Ureter (tissue), 1 donor: Measurements from ENCODE around the gene ELAVL3. TPM values are rescaled to one million over a fixed set of nuclear protein-coding genes. Genes with fewer than 3 reads are reported as not detected.
"Not testable (repeated sequence)": the region's sequence is repeated elsewhere in the genome, so short reads cannot be mapped to it uniquely, and the experiment has no call there.

ENCODE experiments used
- DNase-seq: peaks from one replicate; pipeline ENCODE4 v3.0.0-alpha.2; 2020; ENCODE audit warnings: low spot score
- total RNA-seq: library from RNA; stranded (reverse); gene quantifications from one replicate; pipeline ENCODE4 v1.2.4, GENCODE V29; 2023
- donor health status: DM: yes; HTN: yes; CAD: no.

Gene ELAVL3
- total RNA-seq, 1 donor from 2014 or later: not detected

DNA sequence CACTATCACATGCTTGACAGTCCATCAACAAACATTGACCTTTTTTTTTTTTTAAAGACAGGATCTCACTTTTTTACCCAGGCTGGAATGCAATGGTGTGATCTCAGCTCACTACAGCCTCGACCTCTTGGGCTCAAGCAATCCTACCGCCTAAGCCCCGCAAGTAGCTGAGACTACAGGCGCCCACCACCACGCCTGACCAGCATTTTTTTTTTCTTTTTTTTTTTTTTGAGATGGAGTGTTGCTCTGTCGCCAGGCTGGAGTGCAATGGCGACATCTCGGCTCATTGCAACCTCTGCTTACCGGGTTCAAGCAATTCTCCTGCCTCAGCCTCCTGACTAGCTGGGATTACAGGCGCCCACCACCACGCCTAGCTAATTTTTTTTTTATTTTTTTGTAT is 21.9 kb downstream of the ELAVL3 start:
- not testable (repeated sequence) for DNase-seq

DNA sequence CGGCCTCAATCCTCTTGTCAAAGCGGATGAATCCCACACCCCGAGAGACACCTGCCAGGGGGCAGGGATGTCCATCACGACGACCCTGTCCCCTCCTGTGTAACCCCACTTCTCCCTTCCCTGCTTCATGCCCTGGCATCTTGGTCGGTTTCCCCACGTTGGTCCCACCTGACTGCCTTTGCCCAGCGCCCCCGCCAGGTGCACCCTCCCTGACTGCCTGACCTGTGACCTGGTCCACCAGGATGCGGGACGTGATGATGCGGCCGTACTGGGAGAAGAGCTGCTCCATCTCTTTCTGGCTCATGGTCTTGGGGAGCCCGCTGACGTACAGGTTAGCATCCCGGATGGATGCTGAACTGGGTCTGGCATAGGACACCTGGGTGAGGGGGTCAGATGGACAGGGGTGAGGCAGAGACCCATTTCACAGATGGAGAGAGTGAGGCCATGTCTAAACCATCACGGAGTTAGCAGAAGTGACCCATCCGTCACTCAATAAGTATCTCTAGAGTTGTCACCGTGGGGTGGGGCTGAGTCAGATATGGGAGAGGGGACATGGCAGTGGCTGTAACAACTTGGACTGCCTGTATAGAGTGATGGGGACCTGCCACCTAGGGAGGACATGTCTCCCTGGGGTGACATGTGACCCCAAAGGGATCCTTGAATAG is 22.5 kb downstream of the ELAVL3 start:
- DNase-seq: no peak

DNA sequence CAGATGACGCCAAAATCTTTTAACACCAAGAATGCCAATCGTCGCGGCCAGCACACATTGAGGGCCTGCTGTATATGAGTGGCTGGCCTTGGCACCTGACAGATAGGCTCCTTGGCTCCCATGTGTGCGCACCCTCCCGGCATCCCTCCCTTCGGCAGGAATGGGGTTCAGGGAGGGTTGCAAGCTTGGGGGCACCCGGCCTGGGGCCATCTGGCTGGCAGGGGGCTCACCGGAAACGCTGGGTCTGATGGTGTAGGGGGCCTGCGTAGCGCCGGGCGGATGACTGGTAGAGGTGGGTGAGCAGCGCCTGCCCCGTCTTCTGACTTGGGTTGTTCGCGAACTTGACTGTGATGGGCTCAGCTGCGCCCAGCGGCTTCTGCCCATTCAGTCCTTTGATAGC is 23.0 kb downstream of the ELAVL3 start:
- no peak for DNase-seq

DNA sequence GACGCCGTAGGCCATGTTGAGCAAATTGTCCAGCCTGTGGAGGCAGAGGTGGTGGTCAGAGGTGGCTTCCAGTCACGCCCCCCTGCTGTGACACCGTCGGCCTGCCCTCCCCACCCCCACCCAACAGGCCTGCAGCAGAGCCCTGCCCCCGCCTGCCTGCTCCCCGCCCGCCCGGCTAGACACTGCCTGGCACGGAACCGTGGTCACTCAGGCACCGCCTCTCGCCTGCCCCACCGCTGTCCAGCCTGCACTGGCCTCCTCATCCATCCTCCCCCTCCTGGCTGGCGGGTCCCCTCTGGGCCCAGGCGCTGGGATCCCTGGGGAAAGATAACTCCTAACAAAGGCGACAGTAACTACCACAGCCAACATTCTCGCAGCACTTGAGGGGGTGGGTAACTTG is 23.7 kb downstream of the ELAVL3 start:
- DNase-seq: no peak

DNA sequence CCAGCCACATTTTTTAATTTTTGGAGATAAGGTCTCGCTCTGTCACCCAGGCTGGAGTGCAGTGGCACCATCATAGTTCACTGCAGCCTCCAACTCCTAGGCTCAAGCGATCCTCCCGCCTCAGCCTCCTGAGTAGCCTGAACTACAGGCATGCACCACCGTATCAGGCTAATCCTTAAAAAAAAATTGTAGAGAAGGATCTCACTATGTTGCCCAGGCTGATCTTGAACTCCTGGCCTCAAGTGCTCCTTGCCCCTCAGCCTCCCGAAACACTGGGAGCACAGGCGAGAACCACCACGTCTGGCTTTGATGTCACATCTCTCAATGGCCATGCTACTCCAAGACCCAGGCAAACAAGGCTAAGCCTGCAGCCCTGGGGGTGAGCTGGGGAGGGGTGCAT is 24.2 kb downstream of the ELAVL3 start:
- no peak for DNase-seq

DNA sequence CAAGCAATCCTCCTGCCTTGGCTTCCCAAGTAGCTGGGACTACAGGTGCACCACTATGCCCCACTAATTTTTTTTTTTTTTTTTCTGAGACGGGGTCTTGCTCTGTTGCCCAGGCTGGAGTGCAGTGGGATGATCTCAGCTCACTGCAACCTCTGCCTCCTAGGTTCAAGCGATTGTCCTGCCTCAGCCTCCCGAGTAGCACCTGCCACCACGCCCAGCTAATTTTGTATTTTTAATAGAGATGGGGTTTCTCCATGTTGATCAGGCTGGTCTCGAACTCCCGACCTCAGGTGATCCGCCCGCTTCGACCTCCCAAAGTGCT is 25.7 kb downstream of the ELAVL3 start:
- not testable (repeated sequence) for DNase-seq

DNA sequence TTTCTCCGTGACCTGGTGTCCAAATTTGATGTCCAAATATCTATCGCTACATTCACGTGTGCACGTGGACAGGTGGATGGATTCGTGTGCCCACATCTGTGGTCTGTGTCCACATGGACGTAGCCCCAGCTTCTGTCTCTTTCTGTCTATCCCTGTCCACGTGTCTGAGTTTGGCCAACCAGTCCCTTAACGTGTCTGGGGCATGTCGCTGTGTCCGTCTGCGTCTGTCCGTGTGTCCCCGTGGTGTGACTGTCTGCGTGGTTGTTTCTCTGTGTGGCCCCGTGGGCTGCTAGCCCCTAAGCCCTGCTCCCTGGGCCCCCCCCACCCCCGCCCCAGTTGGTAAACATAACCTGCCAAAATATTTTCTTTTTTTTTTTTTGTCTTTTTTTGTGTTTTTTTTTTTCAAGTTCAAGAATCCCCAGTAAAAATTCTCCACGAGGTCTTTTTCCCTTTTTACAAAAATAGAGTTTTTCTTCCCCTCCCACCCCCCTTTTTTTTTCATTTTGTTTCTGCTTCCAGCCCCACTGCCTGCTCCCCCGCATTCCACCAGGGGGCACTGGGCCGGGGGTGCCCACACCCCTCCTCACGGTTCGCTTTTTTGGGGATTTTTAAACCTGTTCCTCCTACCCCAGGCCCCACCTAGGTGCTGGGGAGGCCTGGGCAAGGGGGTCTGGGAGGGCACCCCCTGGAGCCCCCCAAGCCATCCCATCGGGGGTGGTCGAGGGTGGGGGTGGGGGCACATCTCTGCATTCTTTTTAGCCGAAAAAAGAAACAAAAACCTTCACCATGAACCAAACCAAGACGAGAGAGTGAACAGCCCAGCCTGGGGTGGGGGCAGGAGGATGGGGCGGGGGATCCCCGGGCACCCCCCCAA is 27.1 kb downstream of the ELAVL3 start:
- no peak for DNase-seq

DNA sequence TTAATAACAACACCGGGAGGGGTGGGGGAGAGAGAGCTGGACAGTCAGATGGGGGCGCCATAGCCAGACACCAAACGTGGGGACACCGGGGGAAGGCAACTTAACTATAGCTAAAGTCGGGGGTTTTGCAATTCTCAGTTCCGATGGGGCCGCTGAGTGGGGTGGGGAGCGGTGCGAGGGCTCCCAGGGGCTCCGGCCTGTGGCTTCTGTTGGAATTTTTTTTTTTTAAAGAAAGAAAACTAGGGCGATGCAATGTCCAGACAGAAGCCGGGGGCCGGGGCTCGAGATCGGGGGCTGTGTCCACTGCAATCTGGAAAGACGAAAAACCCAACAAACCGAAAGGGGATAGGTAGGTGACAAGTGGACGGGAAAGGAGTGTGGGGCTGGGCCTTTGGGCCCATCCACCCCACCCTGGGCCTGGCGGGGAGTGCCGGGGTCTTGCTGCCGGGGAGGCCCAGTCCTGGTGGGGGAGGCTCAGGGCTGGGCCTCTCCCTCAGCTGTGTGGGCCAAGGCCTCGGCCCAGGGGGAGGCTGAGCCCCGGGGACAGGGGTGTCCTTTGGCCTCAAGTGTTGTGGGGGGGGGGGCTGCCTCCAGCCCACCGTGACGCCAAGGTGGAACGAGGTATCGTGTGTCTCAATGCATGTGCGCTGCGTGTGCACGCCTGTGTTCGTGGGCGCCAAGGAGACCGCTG is 28.1 kb downstream of the ELAVL3 start:
- no peak for DNase-seq

DNA sequence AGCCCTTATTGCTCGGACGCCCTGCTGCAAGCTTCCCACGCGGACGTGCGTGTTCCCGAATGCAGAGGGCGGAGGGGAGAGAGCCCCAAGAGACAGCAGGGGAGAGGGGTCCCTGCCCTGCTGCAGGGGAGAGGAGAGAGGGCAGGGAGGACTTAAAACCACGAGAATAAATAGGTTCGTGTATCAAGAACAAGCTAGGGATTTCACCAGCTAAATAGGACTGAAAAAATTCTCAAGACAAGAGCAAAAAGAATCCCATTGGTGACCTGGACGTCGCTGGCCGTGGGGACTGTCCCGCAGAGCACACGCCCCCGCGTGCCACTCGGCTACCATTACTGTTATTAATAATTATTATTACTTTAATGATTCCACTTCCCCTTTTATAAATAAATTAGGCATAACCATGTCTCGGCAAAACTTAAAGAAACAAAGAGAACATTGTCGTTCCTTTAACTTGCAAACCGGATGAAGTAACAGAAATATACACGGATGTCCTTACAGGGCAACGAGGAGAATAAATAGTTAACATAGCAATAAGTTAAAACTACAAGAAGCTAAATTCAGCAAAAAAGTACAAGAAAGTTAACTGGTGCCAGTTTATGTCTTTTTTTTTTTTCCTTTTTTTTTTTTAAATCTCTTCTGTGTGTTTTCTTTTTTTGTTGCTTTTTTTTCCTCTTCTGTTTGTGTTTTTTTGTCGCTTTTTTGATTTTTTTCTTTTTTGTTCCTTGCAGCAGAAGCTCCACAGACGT is 28.8 kb downstream of the ELAVL3 start:
- DNase-seq: no peak

DNA sequence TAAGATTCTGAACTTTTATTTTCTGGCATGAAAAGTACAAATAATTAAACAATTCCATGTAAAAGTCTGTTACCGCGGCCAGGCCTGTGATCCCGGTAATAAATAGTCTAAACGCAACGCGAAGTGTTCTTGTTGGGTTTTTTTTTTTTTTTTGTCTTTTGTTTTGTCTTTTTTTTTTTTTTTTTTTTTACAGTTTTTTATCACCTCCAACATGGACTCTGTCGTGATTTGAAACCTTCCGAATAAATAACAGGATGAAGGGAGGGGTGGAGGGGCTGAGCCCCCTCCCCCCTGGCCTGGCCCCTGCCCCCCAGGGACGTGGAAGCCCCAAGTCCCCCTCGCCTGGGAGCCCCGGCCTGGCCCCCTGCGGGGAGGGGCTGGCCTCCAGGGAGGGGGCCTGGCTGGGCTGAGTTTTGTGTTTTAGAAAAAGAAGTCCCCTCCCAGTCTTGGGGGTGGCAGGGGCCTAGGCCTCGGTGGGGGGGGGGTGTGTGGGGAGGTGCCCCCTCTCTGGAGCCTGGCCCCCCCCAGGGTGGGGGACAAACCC is 29.4 kb downstream of the ELAVL3 start:
- DNase-seq: no peak

DNA sequence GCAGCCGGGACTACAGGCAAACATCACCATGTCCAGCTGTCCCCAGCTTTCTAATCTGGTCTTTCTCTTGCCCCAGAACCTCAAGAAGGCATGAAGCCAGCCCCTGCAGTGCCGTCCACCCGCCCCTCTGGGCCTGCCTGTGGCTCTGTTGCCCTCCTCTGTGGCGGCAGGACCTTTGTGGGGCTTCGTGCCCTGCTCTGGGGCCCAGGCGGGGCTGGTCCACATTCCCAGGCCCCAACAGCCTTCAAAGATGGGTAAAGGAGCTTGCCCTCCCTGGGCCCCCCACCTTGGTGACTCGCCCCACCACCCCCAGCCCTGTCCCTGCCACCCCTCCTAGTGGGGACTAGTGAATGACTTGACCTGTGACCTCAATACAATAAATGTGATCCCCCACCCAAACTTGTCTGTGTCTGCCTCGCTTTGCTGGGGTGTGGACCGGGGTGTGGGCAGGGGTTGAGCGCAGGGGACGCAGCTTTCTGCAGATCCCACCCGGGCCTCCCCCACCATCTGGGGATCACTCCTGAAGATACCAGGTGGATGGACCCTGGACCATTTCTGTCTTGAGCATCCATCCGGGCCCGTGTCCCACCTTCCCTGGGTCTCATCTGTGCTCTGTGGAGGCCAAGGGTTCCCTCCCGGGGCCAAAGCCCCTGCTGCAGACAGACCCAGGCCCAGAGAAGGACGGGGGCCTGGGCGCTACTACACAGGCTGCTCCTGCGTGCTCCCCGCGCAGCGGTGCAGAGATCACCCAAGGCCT is 30.1 kb downstream of the ELAVL3 start:
- DNase-seq: no peak

DNA sequence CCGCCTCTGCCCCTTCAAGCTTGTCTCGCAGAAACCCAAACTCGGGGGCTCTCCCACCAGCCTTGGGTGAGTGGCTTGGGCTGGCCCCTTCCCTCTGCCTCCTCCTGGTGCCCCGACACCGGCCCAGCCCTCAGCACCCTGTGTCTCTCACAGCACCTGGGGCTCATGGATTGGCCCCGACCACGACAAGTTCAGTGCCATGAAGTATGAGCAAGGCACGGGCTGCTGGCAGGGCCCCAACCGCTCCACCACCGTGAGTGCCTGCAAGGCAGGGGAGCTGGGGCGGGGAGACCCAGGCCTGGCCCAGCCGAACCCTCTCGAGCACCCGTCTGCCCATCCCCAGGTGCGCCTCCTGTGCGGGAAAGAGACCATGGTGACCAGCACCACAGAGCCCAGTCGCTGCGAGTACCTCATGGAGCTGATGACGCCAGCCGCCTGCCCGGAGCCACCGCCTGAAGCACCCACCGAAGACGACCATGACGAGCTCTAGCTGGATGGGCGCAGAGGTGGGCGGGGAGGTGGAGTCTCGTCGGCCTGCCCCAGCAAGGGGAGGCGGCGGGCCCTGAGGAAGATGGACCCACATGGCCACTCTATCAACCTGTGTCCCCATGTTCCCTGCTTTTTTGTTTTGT is 31.8 kb downstream of the ELAVL3 start:
- DNase-seq: no peak

DNA sequence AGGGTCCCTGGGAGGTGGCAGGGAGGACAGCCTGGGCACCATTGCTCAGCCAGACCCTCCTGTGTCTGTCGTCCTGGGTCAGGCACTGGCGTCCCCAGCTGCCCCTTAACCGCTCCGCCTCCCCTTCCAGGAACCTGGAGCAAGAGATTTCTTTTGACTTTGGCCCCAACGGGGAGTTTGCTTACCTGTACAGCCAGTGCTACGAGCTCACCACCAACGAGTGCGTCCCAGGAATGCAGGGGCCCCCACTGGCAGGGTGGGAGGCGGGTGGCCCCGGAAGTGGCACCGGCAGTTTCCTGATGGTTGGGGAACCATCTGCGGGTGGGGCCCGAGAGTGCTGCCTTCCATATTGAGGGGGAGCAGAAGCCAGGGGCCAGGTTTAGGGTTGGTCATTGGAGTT is 32.4 kb downstream of the ELAVL3 start:
- no peak for DNase-seq

DNA sequence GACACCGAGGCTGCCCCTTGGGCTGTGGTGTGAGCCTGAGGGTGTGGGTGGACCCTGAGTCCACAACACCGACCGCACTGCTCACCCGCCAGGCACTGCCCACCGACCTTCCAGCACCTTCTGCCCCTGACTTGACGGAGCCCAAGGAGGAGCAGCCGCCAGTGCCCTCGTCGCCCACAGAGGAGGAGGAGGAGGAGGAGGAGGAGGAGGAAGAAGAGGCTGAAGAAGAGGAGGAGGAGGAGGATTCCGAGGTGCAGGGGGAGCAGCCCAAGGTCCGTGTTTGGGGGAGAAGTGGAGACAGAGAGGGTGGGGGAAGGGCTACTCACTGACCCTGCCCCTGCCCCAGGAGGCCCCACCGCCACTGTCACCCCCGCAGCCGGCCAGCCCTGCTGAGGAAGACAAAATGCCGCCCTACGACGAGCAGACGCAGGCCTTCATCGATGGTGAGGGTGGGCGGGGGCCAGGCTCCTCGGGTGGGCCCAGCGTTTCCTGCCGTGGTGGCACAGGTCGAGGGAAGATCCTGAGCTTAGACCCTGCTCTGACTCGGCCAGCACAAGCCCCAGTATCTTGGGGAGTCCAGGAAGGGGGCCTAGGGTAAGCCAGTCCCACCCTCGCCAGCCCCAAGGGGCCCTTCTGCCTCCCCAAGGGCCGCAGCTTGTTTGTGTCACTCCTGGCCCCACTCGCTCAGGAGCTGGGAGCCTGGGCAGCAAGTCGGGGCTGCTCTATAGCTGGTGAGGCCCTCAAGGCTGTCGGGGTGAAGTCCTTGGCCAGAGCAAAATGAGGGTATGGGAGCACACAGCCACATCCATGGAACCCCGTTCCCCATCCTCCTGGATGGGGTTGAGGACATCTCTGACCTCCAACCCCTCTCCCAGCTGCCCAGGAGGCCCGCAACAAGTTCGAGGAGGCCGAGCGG is 33.2 kb downstream of the ELAVL3 start:
- no peak for DNase-seq

DNA sequence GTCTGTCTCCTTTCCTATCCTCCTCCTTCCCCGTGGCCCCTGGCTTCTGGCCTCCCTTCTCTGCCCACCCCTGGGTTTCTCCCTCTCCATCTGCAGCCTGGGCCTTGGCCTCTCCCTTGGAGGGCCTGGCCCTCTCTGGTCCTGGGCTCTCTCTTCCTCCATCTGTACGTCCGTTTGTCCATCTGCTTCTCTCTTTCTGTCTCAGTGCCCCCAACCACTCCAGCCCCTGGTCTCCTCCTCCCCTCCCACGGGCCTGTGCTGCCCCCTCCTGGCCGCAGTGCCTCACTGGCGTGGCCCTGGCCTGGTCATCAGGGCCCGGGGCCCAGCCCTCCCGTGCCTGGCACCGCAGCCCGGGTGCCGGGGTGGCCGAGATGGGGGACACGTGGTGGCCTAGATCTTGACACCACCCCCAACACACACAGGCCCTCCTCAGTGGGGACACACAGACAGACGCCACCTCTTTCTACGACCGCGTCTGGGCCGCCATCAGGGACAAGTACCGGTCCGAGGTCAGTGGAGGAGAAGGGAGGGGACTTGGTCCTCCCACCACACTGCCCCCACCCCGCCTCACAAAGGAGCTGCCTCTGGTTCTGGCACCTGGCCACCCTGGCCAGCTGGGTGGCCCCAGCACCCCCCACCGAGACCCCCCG is 34.1 kb downstream of the ELAVL3 start:
- no peak for DNase-seq

DNA sequence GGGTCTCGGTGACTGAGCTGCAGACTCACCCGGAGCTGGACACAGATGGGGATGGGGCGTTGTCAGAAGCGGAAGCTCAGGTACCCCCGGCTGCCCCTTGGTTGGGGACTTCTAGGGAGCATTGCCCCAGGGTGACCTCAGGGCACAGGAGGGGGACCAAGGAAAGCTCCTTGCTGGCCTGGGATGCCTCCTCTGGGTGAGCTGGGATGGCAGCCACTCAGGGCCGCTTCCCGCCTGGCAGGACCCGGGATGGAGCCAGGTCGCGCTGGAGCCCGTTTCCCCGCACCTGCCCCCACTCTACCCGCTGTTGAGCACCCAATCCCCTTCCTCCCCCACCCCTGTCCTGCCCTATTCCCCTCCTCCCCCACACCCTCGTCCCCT is 34.6 kb downstream of the ELAVL3 start:
- no peak for DNase-seq

DNA sequence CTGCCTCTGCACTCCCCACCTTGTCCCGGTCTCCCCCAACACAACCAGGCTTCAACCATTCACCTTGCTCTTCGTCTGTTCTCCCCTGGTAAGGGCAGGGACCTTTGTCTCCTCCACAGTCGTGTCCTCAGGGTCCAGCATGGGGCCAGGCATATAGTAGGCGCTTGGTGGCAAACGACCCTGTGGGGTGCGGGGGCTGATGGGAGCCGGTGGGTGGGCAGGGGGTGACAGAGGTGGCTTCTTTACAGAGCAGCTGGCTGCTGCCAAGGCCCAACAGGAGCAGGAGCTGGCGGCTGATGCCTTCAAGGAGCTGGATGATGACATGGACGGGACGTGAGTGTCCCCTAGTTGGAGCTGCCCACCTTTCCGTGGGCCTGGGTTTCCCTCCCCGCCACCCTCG is 35.7 kb downstream of the ELAVL3 start:
- DNase-seq: no peak

DNA sequence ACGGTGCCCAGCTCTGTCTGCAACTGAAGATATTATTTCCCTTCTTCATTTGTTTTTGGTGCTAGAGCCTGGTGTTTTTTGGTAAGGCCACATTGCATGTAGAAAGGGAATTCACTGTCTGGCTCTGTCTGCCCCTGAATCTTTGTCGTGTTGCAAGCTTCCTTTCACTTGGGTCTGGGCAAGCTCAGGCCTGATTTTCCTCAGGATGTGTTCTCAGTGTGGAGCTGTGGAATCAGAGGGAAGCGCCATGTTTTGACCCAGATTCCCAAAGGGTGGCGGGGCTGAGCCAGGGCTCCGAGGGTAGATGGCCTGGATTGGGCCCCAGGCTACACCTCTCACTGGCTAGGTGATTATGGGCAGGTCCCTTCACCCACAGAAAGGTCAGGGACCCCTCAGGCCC is 36.8 kb downstream of the ELAVL3 start:
- no peak for DNase-seq

DNA sequence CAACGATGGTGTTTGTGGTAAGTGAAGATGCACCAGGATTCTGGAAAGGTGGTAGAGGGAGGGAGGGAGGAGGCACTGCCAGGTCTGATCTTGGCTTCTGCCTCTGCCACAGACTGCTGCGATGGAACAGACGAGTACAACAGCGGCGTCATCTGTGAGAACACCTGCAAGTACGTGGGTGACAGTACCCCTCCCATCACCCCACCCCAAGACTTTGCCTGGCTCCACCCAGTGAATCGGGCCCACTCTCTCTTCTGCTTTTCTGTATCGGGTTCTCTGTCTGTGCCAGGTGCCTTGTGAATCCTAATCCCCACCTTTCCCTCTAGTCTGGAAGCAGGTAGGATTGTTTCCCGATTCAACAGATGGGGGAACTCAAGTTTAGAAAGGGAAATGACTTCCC is 42.9 kb downstream of the ELAVL3 start:
- DNase-seq: no peak
